Esophagus squamous epithelium (tissue), 4 donors: ENCODE data around the gene PAPPA.

ENCODE experiments used
- POLR2A ChIP-seq, 4 donors: fragments of 450-650 bp; IDR thresholded peaks; one replicate each; pipeline ENCODE4 v1.6.1; 2017; ENCODE audit warnings: antibody characterized with exemption in 4 of 4, mild to moderate bottlenecking in 4 of 4, moderate library complexity in 3 of 4
- TF ChIP-seq, protein P1 (sequence below), 6 experiments: fragments of 450-650 bp in 4 of 6; fragments of 200-600 bp in 2 of 6; sonication (generic) in 2 of 6; IDR thresholded peaks; one replicate each; pipeline ENCODE4 v1.5.1; 2016 to 2019; ENCODE audit warnings: antibody characterized with exemption in 6 of 6, mild to moderate bottlenecking in 4 of 6, moderate library complexity in 4 of 6

DNA sequence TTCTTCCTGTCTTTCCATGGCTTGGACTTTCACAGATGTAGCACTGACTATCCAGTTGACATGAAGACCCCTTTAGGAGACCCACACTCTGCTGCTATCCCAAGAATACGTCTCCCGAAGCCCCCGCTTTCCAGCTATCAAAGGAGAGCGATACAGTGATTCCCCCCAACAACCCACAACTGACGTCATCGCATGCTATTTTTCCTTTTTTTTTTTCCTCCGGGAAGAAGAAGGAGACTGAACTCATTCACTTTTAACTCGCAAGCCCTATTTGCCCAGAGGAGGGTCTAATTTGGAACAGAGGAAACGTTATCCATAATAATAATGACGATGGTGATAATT, 2.1 kb downstream of the PAPPA start:
- TF ChIP-seq, protein P1, sequence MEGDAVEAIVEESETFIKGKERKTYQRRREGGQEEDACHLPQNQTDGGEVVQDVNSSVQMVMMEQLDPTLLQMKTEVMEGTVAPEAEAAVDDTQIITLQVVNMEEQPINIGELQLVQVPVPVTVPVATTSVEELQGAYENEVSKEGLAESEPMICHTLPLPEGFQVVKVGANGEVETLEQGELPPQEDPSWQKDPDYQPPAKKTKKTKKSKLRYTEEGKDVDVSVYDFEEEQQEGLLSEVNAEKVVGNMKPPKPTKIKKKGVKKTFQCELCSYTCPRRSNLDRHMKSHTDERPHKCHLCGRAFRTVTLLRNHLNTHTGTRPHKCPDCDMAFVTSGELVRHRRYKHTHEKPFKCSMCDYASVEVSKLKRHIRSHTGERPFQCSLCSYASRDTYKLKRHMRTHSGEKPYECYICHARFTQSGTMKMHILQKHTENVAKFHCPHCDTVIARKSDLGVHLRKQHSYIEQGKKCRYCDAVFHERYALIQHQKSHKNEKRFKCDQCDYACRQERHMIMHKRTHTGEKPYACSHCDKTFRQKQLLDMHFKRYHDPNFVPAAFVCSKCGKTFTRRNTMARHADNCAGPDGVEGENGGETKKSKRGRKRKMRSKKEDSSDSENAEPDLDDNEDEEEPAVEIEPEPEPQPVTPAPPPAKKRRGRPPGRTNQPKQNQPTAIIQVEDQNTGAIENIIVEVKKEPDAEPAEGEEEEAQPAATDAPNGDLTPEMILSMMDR (IDR thresholded peaks at IDR 0.05), result no peak
- TF ChIP-seq POLR2A (IDR thresholded peaks at IDR 0.05), result no peak
